SW 1271 (cell line): Measurements from ENCODE around the gene ARPC5.

Experiments used
- DNase-seq, 2 experiments: peaks; one replicate each; lab custom pipeline; 2025; lab: John Stamatoyannopoulos, UW

ARPC5 gene

DNA sequence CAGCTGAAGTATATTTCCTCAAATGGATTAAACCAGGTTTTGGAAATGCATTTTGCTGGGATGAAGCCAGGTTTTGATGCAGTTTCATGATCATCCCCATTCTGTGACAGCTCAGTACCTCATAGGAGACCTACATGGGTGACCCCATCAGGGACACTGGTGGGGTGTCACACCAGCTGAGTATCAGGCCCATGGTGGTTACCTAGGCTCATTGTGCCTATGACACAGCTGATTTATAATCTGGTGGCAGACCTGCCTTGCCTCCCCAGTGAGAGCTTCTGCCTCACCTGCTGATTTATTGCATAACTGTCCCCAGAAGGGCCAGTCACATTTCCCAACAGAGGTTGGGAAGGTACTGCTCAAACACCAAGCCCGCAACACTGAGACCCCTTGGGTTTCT is 49.1 kb downstream of the ARPC5 start:
- DNase-seq = no peak

DNA sequence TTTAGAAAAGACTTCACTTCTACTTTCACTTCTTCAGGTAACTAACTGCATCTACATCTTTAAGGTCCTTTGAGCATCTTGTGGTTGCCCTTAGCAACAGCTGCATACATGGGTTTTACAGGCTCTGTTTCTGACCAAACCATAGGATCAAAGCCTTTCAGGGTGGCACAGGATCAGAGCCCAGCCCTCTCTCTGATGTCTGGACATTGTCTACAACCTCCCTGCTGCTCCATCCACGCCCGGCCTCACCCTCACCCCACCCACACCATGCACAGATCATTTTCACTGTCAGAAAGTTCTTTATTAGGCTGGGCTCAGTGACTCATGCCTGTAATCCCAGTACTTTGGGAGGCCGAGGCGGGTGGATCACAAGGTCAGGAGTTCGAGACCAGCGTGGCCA is 50.5 kb downstream of the ARPC5 start:
- DNase-seq = no peak

DNA sequence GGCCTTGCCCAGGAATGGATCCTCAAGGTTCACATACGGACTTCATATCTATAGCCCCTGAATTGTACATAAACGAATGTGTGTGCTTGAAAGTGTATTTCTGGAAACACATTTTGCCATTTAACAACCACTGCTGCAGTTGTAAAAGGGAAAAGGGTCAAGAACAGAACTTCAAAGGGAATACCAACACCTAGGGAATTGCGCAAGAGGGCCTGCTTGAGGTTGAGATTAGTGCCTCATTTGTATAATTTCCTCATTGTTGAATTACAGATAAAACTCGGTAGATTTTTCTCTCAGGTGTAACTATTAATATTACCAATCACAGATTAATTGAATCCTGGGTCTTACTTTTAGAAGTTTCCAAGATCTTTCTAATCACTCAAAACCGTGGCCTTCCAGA is 51.4 kb downstream of the ARPC5 start:
- no peak for DNase-seq

DNA sequence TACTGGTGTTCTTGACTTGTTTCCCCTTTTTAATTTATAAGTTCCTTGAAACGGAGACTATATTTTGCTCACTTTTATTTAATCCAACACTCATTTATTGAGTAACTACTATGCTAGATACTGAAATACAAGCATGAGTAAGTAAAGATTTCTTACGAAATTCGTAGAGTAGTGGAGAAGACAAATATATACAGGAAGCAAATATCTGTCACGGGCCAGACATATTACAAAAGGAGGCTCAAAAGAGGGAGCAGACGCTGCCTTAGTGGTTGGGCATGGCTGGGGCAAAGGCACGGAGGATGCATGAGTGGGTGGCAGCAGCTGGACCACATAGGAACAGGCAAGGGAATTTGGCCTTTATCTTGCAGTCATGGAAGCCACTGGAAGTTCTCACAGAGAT is 52.1 kb downstream of the ARPC5 start:
- DNase-seq = no peak

DNA sequence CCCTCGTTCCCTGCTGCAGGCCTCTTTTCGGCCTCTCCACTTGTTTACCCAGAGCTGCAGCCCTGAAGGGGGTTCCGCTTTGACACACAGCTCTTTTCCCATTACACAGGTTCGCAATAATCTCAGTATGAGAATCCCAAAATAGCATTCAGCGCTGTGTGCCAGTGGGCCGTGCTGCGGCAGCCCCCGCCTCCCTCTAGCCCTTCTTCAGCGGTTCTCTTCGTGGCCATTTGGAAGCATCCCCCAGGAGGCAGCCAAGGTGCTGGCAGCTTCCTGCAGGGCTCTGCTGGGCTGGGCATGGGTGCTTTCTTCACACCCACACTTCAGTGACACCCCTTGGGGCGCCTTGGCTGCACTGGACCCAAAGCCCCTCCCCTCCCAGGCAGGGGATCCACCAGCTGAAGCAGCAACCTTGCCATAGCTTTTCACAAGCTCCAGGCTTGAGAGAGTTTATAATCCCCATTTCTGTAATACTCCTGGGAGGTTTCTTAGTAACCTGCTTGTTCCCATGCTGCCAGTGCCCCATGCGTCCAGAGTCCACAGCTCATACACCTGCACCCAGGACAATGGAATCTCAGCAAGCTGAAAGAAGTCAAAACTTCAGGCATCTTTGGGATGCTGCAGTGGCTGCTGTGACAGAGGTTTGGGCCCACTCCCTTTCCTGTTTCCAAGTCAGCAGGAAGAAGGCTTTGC is 53.4 kb downstream of the ARPC5 start:
- DNase-seq = no peak

DNA sequence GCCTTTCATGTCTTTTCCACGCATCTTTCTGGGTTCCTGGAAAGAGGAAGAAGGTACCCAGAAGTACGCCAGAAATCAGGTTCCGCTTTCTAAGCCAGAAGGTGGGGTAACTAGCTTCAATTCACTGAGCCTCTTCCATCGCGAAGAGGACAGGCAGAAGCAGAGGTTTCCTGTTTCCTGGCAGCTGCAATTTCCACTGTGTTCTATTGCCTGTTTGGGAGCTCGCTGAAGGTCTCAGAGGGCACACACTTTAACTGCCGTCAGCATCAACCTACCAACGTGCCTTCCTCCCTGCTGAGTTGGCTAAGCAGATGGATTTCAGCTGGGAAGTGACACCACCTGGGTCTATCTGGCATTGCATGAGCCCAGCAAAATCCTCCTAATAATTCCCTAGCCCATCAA is 55.3 kb downstream of the ARPC5 start:
- DNase-seq = peak in 1 of 2 experiments; percentile 22

DNA sequence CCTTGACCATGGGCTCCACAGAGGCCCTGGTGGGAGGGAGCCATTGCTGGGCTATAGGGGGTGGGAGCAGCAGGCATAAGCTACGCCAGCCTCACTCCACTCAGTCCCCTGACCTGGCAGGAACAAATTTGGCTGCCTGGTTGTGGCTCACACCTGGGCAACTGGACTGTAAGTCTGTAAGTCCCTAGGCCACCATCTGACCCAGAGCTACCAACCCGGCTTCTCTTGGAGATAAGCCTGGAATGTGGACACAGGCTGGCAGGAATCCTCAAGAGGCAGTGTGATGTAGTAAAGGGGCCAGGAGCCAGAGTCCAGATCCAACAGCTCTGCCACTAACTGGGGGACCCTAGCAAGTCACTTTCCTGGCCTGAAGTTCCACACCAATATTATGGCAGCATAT is 56.7 kb downstream of the ARPC5 start:
- DNase-seq = no peak

DNA sequence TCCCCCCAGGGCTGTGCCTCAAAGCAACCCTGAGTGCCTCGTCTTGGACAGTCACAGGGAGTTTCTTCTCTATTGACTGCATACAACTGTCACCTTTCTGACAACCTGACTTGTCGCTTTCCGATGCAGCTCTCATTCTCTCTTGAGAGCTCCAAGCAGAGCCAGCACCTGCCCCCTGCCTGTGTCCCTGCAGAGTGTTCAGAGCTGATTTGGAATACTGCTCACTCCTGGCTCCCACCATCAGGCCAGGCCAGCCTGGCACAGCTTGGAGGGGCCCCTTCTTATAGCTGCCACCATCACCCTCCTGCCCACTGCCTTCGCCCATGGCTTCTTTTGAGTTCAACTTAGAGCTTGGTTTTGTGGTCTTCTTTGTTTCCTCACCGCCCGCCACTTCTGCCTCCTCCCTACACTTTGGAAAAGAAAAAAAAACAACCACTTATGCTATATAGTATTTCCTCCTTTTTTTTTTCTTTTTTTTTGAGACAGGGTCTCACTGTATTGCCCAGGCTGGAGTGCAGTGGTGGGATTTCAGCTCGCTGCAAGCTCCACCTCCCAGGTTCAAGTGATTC is 57.6 kb downstream of the ARPC5 start:
- DNase-seq = no peak

DNA sequence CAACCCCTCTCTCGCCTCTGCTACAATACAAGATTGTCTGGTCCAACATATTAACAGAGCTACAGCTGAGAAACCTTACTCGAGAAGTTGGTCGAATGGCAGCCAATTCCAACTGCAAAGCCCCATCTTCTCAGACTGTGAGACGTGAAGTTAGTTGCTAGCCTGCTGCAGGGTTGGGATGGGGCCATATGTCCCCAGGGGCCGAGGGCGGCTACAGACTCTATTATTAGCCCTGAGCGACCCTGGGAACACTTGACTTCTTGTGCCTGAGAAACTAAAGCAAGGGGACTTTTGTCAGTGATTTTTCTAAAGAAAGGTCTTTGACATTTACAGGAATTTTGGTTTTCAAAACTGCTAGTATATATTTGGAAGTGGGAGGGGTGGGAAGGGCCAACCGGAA is 59.0 kb downstream of the ARPC5 start:
- DNase-seq = no peak

DNA sequence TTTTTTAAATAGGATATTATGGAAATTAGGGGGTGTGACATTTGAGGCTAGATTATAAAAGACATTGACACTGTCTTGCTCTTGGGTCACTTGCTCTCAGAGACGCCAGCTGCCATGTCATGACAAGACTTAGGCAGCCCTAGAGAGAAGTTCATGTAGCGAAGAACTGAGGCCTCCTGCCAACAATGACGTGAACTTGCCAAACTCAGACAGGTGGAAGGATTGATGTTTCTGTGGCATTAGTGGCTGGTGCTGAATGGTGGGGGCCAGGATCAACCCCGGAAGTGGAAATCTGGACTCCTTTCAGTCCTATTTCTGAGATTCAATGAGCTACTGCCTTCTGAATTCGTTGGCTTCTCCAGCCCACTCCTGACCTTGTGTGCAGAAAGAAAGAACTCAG is 60.0 kb downstream of the ARPC5 start:
- DNase-seq = no peak

DNA sequence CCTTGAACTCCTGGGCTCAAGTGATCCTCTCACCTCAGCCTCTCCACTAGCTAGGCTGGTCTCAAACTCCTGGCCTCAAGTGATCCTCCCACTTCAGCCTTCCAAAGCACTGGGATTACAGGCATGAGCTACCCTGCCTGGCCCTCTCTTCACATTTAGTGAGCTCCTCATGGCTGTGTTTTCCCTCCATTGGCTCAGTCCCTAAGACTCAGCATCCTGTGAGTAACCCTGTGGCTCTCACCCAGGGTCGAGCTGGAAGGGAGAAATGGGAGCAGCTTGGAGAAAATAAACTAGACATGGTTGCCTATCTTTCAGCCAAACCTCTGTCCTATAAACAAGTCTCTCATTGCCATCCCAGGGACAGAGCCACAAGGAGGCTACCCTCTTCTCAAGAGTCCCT is 62.9 kb downstream of the ARPC5 start:
- DNase-seq = no peak

DNA sequence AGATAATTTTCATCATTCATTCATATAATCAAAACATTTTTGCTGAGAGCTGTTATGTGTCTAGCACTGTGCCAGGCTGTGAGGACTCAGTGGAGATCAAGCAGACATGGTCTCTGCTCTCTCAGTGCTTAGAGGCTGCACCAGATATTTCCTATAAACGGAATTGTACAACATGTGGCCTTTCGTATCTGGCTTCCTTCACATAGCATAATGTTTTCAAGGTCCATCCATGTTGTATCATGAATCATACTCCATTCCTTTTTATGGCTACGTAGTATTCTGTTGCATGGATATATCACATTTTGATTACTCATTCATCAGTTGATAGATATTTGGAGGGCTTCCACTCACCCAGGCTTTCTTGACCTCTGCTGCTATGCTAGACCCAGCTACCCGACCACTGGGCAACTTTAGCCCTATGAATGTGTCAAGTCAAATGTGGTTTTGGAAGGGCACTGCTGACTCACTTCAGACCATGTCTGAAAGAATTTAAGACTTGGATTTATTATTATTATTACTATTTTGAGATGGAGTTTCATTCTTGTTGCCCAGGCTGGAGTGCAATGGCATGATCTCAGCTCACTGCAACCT is 63.8 kb downstream of the ARPC5 start:
- no peak for DNase-seq
